RWPE2 (cell line): ENCODE data around the gene NKAIN4.
A peak's percentile ranks its signal among the peaks of the same experiment; 100 is the strongest.

Experiments used
- ATAC-seq: fragments of 200-7000 bp; cut with Tn5 transposase; 3 replicates; pipeline ENCODE4 v1.9.1; 2021; ENCODE audit warnings: low read depth
- DNase-seq: peaks from one replicate; pipeline ENCODE4 v3.0.0-alpha.2; 2020; ENCODE audit warnings: low spot score
- H3K27ac ChIP-seq: fragments of 450-650 bp; 2 replicates; pipeline ENCODE4 v1.5.1; 2017; ENCODE audit warnings: mild to moderate bottlenecking; ENCODE audit not compliant: poor library complexity, severe bottlenecking
- H3K27me3 ChIP-seq: fragments of 250-450 bp; sonication (Bioruptor Pico); 2 replicates; pipeline ENCODE4 v1.5.1; 2021; ENCODE audit warnings: mild to moderate bottlenecking, moderate library complexity; ENCODE audit not compliant: insufficient read depth, poor library complexity, severe bottlenecking
- H3K36me3 ChIP-seq: fragments of 250-450 bp; sonication (Bioruptor Pico); 2 replicates; pipeline ENCODE4 v1.5.1; 2020; ENCODE audit warnings: low read depth, mild to moderate bottlenecking, moderate library complexity
- H3K4me1 ChIP-seq: fragments of 250-450 bp; sonication (Bioruptor Pico); 2 replicates; pipeline ENCODE4 v1.5.1; 2021; ENCODE audit warnings: mild to moderate bottlenecking, moderate library complexity; ENCODE audit not compliant: insufficient read depth, poor library complexity, severe bottlenecking
- H3K4me3 ChIP-seq: fragments of 250-450 bp; sonication (Bioruptor Pico); 2 replicates; pipeline ENCODE4 v1.5.1; 2021; ENCODE audit warnings: mild to moderate bottlenecking, moderate library complexity; ENCODE audit not compliant: severe bottlenecking
- H3K9me3 ChIP-seq: fragments of 250-450 bp; sonication (Bioruptor Pico); 2 replicates; pipeline ENCODE4 v1.5.1; 2021; ENCODE audit warnings: mild to moderate bottlenecking, moderate library complexity; ENCODE audit not compliant: severe bottlenecking
- TF ChIP-seq, protein P1 (sequence below): fragments of 450-650 bp; IDR thresholded peaks from one replicate; pipeline ENCODE4 v1.5.1; 2017; ENCODE audit warnings: mild to moderate bottlenecking, moderate library complexity; ENCODE audit not compliant: poor library complexity, severe bottlenecking

Gene NKAIN4

DNA sequence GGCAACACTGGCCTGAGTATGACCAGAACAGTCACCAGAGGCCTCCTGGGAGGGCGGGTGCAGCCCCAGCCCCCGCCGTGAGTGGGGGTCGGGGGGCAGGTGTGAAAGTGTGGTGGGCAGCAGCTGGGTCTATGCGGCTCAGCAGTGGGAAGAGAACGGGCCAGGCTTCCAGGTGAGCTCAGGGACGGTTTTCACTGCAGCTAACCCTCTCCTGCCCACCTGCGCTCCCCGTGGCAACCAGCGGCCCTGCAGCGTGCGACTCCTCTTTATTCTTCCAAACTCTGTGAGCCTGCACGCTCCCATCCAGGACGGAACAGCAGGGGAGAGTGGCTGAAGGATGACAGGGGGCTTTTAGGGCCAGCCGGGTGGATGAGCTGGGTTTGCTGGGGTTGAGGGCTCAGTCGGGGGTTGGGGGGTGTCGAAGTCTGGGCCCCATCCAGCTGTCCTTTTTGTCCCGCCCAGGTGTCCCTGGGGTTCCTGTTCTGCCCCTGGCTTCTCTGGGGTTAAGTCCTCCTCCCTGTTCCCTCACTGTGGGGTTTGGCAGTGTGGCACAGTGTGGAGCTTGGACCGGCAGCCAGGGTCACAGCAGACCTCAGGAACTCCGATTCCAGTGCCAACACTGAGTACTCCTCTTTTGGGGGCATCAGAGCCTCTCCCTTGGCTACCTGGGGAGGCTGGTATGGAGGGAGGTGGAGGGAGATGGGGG is 19.4 kb downstream of the NKAIN4 start:
- Histone ChIP-seq H3K4me3 (no peak overlapping the region), H3K27me3 (no peaks in the 10 kb centered on the region), H3K9me3 (no peaks in the 10 kb centered on the region), H3K36me3 (no peaks in the 10 kb centered on the region), H3K27ac (no peak overlapping the region), H3K4me1 (peaks cover 5% of the 10 kb centered on the region)
- DNase-seq: no peak
- ATAC-seq: peak; percentile 83
- TF ChIP-seq, protein P1, sequence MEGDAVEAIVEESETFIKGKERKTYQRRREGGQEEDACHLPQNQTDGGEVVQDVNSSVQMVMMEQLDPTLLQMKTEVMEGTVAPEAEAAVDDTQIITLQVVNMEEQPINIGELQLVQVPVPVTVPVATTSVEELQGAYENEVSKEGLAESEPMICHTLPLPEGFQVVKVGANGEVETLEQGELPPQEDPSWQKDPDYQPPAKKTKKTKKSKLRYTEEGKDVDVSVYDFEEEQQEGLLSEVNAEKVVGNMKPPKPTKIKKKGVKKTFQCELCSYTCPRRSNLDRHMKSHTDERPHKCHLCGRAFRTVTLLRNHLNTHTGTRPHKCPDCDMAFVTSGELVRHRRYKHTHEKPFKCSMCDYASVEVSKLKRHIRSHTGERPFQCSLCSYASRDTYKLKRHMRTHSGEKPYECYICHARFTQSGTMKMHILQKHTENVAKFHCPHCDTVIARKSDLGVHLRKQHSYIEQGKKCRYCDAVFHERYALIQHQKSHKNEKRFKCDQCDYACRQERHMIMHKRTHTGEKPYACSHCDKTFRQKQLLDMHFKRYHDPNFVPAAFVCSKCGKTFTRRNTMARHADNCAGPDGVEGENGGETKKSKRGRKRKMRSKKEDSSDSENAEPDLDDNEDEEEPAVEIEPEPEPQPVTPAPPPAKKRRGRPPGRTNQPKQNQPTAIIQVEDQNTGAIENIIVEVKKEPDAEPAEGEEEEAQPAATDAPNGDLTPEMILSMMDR: peak; percentile 83

DNA sequence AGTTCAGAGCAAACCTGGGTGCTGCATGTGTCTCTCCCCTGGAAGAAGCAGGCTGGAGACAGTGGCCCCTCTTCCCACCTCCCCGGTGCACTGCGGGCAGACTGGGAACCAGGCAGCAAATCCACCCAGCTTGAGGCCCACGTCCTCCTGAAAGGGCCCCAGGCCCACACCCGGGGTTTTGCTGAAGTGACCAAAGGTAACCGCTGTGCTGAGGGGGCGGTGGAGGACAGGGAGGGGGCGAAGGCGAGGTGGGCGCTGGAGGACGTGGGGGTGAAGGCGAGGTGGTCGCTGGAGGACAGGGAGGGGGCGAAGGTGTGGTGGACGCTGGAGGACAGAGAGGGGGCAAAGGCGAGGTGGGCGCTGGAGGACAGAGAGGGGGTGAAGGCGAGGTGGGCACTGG is 20.3 kb downstream of the NKAIN4 start:
- ATAC-seq (no peak), DNase-seq (no peak)
- Histone ChIP-seq H3K9me3 (no peaks in the 10 kb centered on the region), H3K27me3 (no peaks in the 10 kb centered on the region), H3K4me3 (no peak overlapping the region), H3K4me1 (peaks cover 5% of the 10 kb centered on the region), H3K27ac (no peak overlapping the region), H3K36me3 (no peaks in the 10 kb centered on the region)
- TF ChIP-seq, protein P1: no peak

DNA sequence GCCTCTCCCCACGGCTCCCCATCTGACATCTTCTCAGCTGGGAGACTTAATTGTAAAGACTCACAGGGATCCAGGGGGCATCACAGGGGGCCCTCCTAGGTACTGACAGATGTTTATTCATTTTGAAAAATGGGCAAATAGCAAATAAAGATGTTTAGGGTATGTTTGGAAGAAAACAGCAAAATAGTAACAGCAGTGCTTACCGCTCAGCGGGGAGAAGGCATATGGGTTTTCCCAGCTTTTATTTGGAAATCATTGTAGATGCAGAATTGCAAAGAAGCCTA is 21.3 kb downstream of the NKAIN4 start:
- Histone ChIP-seq H3K27me3 (no peaks in the 10 kb centered on the region), H3K36me3 (no peaks in the 10 kb centered on the region), H3K4me1 (peaks cover 5% of the 10 kb centered on the region), H3K9me3 (no peaks in the 10 kb centered on the region), H3K4me3 (no peak overlapping the region), H3K27ac (no peak overlapping the region)
- no peak for DNase-seq
- TF ChIP-seq, protein P1: no peak
- ATAC-seq: no peak

DNA sequence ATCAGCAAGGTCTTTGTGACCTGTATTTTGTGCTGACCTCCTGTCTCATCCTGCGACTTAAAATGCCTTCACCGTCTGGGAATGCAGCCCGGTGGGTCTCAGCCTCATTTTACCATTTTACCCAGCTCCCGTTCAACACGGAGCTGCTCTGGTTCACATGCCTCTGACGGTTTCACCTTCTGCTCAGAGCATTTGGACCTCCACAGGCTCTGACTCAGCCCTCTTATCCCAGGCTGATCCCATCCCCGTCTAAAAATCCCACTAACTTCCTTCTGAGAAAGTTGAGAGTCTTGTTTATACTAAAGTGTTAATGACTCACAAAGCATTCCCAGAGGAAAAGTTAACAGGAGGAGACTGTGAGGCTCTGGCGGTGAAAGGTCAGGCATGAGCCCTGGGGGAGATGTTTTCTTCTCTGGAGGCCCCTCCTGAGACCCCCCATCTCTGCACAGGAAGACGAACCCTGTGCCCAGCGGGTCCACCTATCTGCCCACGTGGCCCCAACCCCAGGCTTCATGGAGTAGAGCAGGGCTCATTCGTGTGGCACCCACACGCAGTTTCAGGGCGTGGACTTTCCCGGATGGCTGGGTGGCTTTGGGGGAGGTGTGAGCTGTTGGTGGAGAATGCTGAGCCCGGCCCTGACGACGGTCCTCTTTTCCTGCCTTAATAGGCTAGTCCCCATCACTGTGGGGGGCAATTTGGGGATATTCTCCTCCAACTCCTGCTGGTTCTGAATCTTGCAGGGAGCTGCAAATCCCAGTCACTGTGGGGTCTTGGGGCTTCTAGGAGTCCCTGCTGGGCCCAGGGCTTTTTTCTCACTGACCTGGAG is 21.8 kb downstream of the NKAIN4 start:
- Histone ChIP-seq H3K4me3 (no peak overlapping the region), H3K27ac (no peak overlapping the region), H3K27me3 (no peaks in the 10 kb centered on the region), H3K4me1 (peaks cover 5% of the 10 kb centered on the region), H3K36me3 (no peaks in the 10 kb centered on the region), H3K9me3 (no peaks in the 10 kb centered on the region)
- TF ChIP-seq, protein P1: no peak
- DNase-seq (no peak), ATAC-seq (peak; percentile 21)

DNA sequence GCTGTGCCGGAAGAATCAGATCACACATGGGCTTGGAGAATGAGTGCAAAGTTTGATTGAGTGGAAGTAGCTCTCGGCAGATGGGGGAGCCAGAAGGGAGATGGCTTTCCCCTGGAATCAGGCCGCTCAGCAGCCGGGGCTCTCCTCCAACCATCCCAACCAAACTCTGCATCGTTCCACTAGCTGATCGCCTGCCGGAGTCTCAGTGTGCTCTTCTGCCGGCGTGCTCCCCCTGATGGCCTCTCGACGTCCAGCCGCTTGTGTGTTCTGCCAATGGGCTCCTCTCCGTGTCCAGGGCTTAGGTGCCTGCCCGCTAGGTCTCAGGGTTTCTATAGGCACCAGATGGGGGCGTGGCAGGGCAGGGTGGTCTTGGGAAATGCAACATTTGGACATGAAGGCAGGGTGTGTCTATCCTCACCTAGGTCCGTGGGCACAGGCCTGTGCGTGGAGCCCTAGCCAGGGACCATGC is 23.4 kb downstream of the NKAIN4 start:
- peak; percentile 49 for ATAC-seq
- peaks cover 9% of the 10 kb centered on the region for H3K4me1 ChIP-seq
- TF ChIP-seq, protein P1: peak; percentile 90
- H3K36me3 ChIP-seq: no peaks in the 10 kb centered on the region
- no peak overlapping the region for H3K4me3 ChIP-seq
- no peaks in the 10 kb centered on the region for H3K27me3 ChIP-seq
- no peak overlapping the region for H3K27ac ChIP-seq
- H3K9me3 ChIP-seq: no peaks in the 10 kb centered on the region
- DNase-seq: no peak
